ENCODE measurements around the gene GMDS. TPM values are rescaled to one million over a fixed set of nuclear protein-coding genes. Genes with fewer than 3 reads are reported as not detected.

The GMDS gene
- total RNA-seq, 2 donors from 2014 or later, result 25.4 to 29.5 TPM

DNA sequence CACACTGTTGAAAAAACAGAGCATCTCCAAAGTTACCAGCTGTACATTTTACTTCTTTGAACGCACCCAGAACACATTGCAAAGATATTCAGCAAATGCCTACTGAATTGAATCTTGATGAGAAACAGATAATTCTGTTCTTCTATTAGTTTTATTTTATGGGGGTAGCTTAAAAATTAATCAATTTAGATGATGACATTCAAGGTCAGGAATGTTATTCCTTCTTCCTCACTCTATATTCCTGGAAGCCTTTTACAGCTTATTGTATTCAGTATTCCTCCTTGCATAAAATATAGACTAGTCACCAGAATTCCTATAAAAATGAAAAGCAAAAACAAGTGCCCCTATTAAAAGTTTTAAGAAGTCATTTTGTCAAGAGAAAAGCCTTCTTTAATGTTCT is 21.4 kb upstream of the GMDS start:
- 100% methylated on average over 1 of the region's 1 CpG for WGBS, 2 experiments (ENCODE audit: insufficient coverage in 1 of 2, insufficient read length in 1 of 2)
- Histone ChIP-seq H3K9ac (ENCODE audit: extremely low read depth, low read length, poor library complexity, severe bottlenecking) (no peak overlapping the region), H3K27ac (ENCODE audit: low read depth, low read length) (no peak overlapping the region), H3K27me3 (ENCODE audit: control insufficient read depth, insufficient read depth, low read length, poor library complexity, severe bottlenecking) (no peaks in the 10 kb centered on the region), H3K4me3 (ENCODE audit: low read length) (no peak overlapping the region), H3K9me3 (ENCODE audit: control insufficient read depth, low read length) (no peaks in the 10 kb centered on the region), H3K4me1 (ENCODE audit: control insufficient read depth, insufficient read depth, low read length) (no peaks in the 10 kb centered on the region), H3K36me3 (ENCODE audit: control insufficient read depth, insufficient read depth, low read length) (no peaks in the 10 kb centered on the region)
- no peak for TF ChIP-seq CTCF (conservative IDR thresholded peaks at IDR 0.05)
- Mint-ChIP-seq H3K4me3 (no peak overlapping the region), H3K4me1 (peaks cover 4% of the 10 kb centered on the region), H3K36me3 (ENCODE audit: low read depth) (peaks cover 16% of the 10 kb centered on the region), H3K9me3 (no peaks in the 10 kb centered on the region), H3K27me3 (ENCODE audit: insufficient read depth) (no peaks in the 10 kb centered on the region), H3K27ac (no peak overlapping the region)
- DNase-seq, result no peak

- Mint-ChIP-seq H3K4me1 (peaks cover 4% of the 10 kb centered on the region), H3K27me3 (ENCODE audit: insufficient read depth) (no peaks in the 10 kb centered on the region), H3K4me3 (no peak overlapping the region), H3K27ac (no peak overlapping the region), H3K36me3 (ENCODE audit: low read depth) (peaks cover 16% of the 10 kb centered on the region), H3K9me3 (no peaks in the 10 kb centered on the region)
- no peaks in the 10 kb centered on the region for H3K4me1 ChIP-seq (ENCODE audit: control insufficient read depth, insufficient read depth, low read length)
- no peak for TF ChIP-seq CTCF (conservative IDR thresholded peaks at IDR 0.05)
- DNase-seq, result no peak
- WGBS, 2 experiments (ENCODE audit: insufficient coverage in 1 of 2, insufficient read length in 1 of 2), result 50 to 70% methylated on average over 1 to 2 of the region's 3 CpGs
- no peaks in the 10 kb centered on the region for H3K36me3 ChIP-seq (ENCODE audit: control insufficient read depth, insufficient read depth, low read length)
- H3K9ac ChIP-seq (ENCODE audit: extremely low read depth, low read length, poor library complexity, severe bottlenecking), result no peak overlapping the region
- no peak overlapping the region for H3K4me3 ChIP-seq (ENCODE audit: low read length)
- no peaks in the 10 kb centered on the region for H3K9me3 ChIP-seq (ENCODE audit: control insufficient read depth, low read length)
- no peak overlapping the region for H3K27ac ChIP-seq (ENCODE audit: low read depth, low read length)
- no peaks in the 10 kb centered on the region for H3K27me3 ChIP-seq (ENCODE audit: control insufficient read depth, insufficient read depth, low read length, poor library complexity, severe bottlenecking)
Measured at GRCh38 chr6:2266031-2266795, 20.8 kb upstream of the GMDS start.

GRCh38 chr6:2264932-2265331 is 19.5 kb upstream of the GMDS start:
- H3K27ac Mint-ChIP-seq, result no peak overlapping the region
- H3K4me3 Mint-ChIP-seq, result no peak overlapping the region
- no peaks in the 10 kb centered on the region for H3K27me3 ChIP-seq (ENCODE audit: control insufficient read depth, insufficient read depth, low read length, poor library complexity, severe bottlenecking)
- H3K27ac ChIP-seq (ENCODE audit: low read depth, low read length), result no peak overlapping the region
- WGBS, 2 experiments (ENCODE audit: insufficient coverage in 1 of 2, insufficient read length in 1 of 2), result 96 to 100% methylated on average over 1 to 2 of the region's 2 CpGs
- no peaks in the 10 kb centered on the region for H3K36me3 ChIP-seq (ENCODE audit: control insufficient read depth, insufficient read depth, low read length)
- DNase-seq, result no peak
- H3K9me3 Mint-ChIP-seq, result no peaks in the 10 kb centered on the region
- H3K4me1 ChIP-seq (ENCODE audit: control insufficient read depth, insufficient read depth, low read length), result no peaks in the 10 kb centered on the region
- peaks cover 4% of the 10 kb centered on the region for H3K4me1 Mint-ChIP-seq
- peaks cover 10% of the 10 kb centered on the region for H3K36me3 Mint-ChIP-seq (ENCODE audit: low read depth)
- no peaks in the 10 kb centered on the region for H3K9me3 ChIP-seq (ENCODE audit: control insufficient read depth, low read length)
- no peak for TF ChIP-seq CTCF (conservative IDR thresholded peaks at IDR 0.05)
- no peak overlapping the region for H3K4me3 ChIP-seq (ENCODE audit: low read length)
- no peaks in the 10 kb centered on the region for H3K27me3 Mint-ChIP-seq (ENCODE audit: insufficient read depth)
- no peak overlapping the region for H3K9ac ChIP-seq (ENCODE audit: extremely low read depth, low read length, poor library complexity, severe bottlenecking)

Measured in endodermal cell (in vitro differentiated cells).